Activated naive CD8-positive, alpha-beta T cell (primary cell): ENCODE data around the gene PITPNB.

Source experiments
- H3K27ac Mint-ChIP-seq: one replicate; pipeline ENCODE4 v1.8.0; 2021; ENCODE audit warnings: mixed read lengths
- H3K27me3 Mint-ChIP-seq: one replicate; pipeline ENCODE4 v1.8.0; 2021; ENCODE audit warnings: mixed read lengths
- H3K36me3 Mint-ChIP-seq: one replicate; pipeline ENCODE4 v1.8.0; 2021; ENCODE audit warnings: mixed read lengths
- H3K4me1 Mint-ChIP-seq: one replicate; pipeline ENCODE4 v1.8.0; 2021; ENCODE audit warnings: low read depth, mixed read lengths
- H3K4me3 Mint-ChIP-seq: one replicate; pipeline ENCODE4 v1.8.0; 2021; ENCODE audit warnings: mild to moderate bottlenecking, mixed read lengths
- H3K9me3 Mint-ChIP-seq: one replicate; pipeline ENCODE4 v1.8.0; 2021; ENCODE audit warnings: low read depth, mixed read lengths

The PITPNB gene

DNA sequence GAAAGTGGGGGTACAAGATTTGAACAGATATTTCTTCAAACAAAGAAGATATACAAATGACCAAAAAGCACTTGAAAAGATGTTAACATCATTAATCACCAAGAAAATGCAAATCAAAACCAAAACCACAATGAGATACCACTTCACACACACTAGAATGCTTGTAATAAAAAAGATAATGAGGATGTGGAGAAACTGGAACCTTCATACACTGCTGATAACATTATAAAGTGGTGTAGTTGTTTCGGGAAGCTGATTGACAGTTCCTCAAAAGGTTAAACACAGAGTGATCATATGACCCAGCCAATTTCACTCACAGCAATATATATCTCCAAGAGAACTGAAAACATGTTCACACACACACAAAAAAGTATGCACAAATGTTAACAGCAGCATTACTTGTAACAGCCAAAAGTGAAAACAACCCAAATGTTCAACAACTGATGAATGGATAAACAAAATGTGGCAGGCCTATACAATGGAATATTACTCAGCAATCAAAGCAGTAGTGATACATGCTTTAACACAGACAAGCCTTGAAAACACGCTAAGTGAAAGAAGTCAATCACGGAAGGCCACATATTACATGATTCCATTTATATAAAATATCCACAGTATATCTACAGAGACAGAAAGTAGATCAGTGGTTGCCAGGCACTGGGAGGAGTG, 15.1 kb downstream of the PITPNB start:
- Mint-ChIP-seq H3K4me1 (peaks cover 57% of the 10 kb centered on the region), H3K4me3 (no peak overlapping the region), H3K27me3 (no peaks in the 10 kb centered on the region), H3K9me3 (no peaks in the 10 kb centered on the region), H3K36me3 (peaks cover 25% of the 10 kb centered on the region), H3K27ac (peak overlapping the region; percentile 80)

- Mint-ChIP-seq H3K27me3 (no peaks in the 10 kb centered on the region), H3K4me1 (peaks cover 33% of the 10 kb centered on the region), H3K27ac (no peak overlapping the region), H3K36me3 (peaks cover 17% of the 10 kb centered on the region), H3K4me3 (no peak overlapping the region), H3K9me3 (no peaks in the 10 kb centered on the region)
Measured at GRCh38 chr22:27900153-27900552, 18.9 kb downstream of the PITPNB start.

- H3K9me3 Mint-ChIP-seq: no peaks in the 10 kb centered on the region
- peaks cover 7% of the 10 kb centered on the region for H3K36me3 Mint-ChIP-seq
- H3K27ac Mint-ChIP-seq: no peak overlapping the region
- H3K4me1 Mint-ChIP-seq: peaks cover 8% of the 10 kb centered on the region
- no peaks in the 10 kb centered on the region for H3K27me3 Mint-ChIP-seq
- H3K4me3 Mint-ChIP-seq: no peak overlapping the region
Measured at GRCh38 chr22:27896245-27896644, 22.8 kb downstream of the PITPNB start.

DNA sequence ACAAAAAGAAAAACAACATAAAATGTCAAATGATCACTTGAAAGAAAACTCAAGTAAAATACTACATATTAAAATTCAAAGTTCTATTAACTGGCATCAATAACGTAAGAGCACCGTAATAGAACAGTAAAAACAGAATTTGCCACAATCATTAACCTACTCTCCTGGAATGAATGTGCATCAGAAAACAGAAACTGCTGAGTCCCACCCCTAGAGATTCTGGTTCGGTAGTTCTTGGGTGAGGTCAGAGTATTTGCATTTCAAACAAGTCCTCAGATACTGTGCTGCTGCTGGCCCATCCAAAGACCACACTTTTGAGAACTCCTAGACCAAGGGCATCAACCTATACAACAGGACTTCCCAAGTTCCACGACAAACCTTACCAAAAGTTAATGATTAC, 23.5 kb downstream of the PITPNB start:
- peaks cover 3% of the 10 kb centered on the region for H3K4me1 Mint-ChIP-seq
- H3K27me3 Mint-ChIP-seq: no peaks in the 10 kb centered on the region
- H3K9me3 Mint-ChIP-seq: no peaks in the 10 kb centered on the region
- peaks cover 3% of the 10 kb centered on the region for H3K36me3 Mint-ChIP-seq
- H3K27ac Mint-ChIP-seq: no peak overlapping the region
- no peak overlapping the region for H3K4me3 Mint-ChIP-seq

GRCh38 chr22:27892811-27893210, 26.2 kb downstream of the PITPNB start:
- H3K27ac Mint-ChIP-seq: no peak overlapping the region
- no peaks in the 10 kb centered on the region for H3K36me3 Mint-ChIP-seq
- no peaks in the 10 kb centered on the region for H3K27me3 Mint-ChIP-seq
- H3K4me1 Mint-ChIP-seq: no peaks in the 10 kb centered on the region
- no peak overlapping the region for H3K4me3 Mint-ChIP-seq
- no peaks in the 10 kb centered on the region for H3K9me3 Mint-ChIP-seq

GRCh38 chr22:27892064-27892463, 27.0 kb downstream of the PITPNB start:
- Mint-ChIP-seq H3K4me1 (peaks cover under 1% of the 10 kb centered on the region), H3K9me3 (no peaks in the 10 kb centered on the region), H3K27me3 (no peaks in the 10 kb centered on the region), H3K27ac (peak overlapping the region; percentile 4), H3K36me3 (no peaks in the 10 kb centered on the region), H3K4me3 (no peak overlapping the region)

DNA sequence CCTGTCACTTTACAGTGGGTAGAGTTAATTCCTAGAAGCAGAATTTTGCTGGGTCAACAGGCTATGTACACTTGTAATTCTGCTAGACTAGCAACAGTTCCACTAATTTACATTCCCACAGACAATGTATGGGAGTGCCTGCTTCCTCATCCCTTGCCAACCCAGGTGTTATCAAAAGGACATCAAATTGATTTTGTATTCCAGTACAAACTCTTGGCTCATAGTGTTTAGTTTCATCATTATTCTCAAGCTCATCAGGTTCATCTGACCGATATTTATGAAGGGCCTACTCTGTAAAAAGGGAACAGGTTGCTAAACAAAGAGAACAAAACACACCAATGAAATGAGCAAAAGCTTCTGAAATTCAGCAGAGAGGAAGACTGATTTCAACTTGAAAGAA, 30.7 kb downstream of the PITPNB start:
- no peaks in the 10 kb centered on the region for H3K27me3 Mint-ChIP-seq
- peaks cover 8% of the 10 kb centered on the region for H3K4me1 Mint-ChIP-seq
- peak overlapping the region; percentile 25 for H3K27ac Mint-ChIP-seq
- H3K4me3 Mint-ChIP-seq: no peak overlapping the region
- H3K9me3 Mint-ChIP-seq: no peaks in the 10 kb centered on the region
- H3K36me3 Mint-ChIP-seq: peaks cover 2% of the 10 kb centered on the region

- H3K27me3 Mint-ChIP-seq: no peaks in the 10 kb centered on the region
- no peak overlapping the region for H3K4me3 Mint-ChIP-seq
- H3K9me3 Mint-ChIP-seq: no peaks in the 10 kb centered on the region
- H3K4me1 Mint-ChIP-seq: peaks cover 11% of the 10 kb centered on the region
- H3K36me3 Mint-ChIP-seq: peaks cover 2% of the 10 kb centered on the region
- H3K27ac Mint-ChIP-seq: no peak overlapping the region
Measured at GRCh38 chr22:27886843-27887151, 32.3 kb downstream of the PITPNB start.

GRCh38 chr22:27885977-27886842, 32.8 kb downstream of the PITPNB start:
- no peak overlapping the region for H3K27ac Mint-ChIP-seq
- no peak overlapping the region for H3K4me3 Mint-ChIP-seq
- peaks cover 11% of the 10 kb centered on the region for H3K4me1 Mint-ChIP-seq

DNA sequence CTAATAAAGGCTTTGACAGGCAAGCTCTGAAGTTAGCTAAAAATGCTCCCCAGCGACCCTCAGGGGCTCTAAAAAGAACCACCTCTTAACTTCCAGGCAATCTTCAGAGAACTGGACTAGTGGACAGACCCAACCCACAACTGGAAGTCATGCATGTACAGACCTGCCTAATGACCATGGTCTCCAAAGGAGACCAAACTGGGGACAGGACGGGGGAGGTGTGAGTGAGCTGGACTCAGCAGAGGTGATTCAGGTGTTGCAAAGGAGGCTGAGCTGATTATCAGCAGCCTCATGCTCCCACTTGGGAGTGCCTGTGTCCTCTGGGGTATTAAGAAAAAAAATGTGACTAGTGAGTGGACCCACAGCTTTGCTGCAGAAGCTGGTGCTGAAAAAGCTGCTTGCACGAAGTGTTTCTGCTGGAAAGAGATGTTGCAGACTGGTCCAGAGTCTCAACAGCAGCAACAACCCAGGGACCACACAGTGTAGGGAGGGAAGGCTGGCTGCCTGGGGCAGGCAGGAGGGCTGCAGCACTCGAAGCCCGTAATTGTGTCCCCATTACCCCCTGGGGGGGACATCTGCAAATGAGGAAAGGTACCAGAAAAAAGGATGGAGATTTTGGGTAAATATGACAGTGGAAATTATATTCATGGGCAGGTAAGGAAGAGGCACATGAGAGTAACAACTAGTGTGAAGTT, 35.3 kb downstream of the PITPNB start:
- no peak overlapping the region for H3K27ac Mint-ChIP-seq
- no peaks in the 10 kb centered on the region for H3K27me3 Mint-ChIP-seq
- no peak overlapping the region for H3K4me3 Mint-ChIP-seq
- peaks cover 15% of the 10 kb centered on the region for H3K4me1 Mint-ChIP-seq
- H3K9me3 Mint-ChIP-seq: no peaks in the 10 kb centered on the region
- H3K36me3 Mint-ChIP-seq: peaks cover 2% of the 10 kb centered on the region

More at GRCh38 chr22:27885977-27886842, 32.8 kb downstream of the PITPNB start:
- no peaks in the 10 kb centered on the region for H3K9me3 Mint-ChIP-seq
- peaks cover 2% of the 10 kb centered on the region for H3K36me3 Mint-ChIP-seq
- no peaks in the 10 kb centered on the region for H3K27me3 Mint-ChIP-seq

GRCh38 chr22:27882507-27883290, 36.4 kb downstream of the PITPNB start:
- no peaks in the 10 kb centered on the region for H3K27me3 Mint-ChIP-seq
- H3K27ac Mint-ChIP-seq: no peak overlapping the region
- no peak overlapping the region for H3K4me3 Mint-ChIP-seq
- H3K36me3 Mint-ChIP-seq: peaks cover 2% of the 10 kb centered on the region
- no peaks in the 10 kb centered on the region for H3K9me3 Mint-ChIP-seq
- peaks cover 19% of the 10 kb centered on the region for H3K4me1 Mint-ChIP-seq

DNA sequence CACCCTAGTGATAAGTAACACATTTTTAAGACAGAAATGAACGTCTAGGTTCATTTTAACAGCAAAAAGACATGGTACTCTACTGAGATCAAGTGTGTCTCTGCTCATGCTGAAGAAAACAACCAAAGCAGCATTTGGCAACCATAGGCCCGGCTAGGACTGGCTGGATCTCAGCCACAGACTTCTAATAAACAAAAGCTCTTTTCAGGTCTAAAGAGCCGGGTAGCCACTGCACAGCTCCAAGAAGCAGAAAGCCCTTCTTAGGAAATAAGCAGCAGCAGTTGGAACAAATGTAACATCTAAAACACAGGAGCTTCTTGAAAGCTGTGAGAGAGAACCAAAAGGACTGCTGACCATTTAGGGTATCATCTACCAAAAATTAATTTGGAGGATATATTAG, 37.6 kb downstream of the PITPNB start:
- H3K27ac Mint-ChIP-seq: no peak overlapping the region

DNA sequence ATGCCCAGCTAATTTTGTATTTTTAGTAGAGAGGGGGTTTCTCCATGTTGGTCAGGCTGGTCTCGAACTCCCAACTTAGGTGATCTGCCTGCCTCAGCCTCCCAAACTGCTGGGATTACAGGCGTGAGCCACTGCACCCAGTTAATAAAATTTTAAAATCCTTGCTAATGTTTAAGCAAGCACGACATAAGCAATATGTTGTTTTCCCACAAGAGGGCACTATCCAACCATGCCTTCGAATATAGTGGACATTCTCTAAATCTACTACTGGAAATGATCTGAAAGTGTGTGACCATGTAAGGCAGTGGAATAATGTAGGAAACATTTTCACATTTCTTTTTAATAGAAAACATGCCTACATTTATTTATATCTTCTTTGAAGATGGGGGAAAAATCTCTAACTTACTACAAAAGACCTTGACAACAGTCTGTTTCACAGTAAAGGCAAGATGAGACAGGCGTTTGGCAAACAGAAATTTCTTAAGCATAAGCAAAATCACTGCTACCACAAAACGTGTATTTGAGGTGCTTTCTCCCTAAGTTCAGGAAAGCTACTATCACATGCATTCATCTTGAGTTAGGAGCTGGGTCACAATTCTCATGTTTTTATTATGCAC, 38.2 kb downstream of the PITPNB start:
- H3K4me1 Mint-ChIP-seq: peaks cover 27% of the 10 kb centered on the region
- H3K9me3 Mint-ChIP-seq: no peaks in the 10 kb centered on the region
- no peaks in the 10 kb centered on the region for H3K36me3 Mint-ChIP-seq
- H3K27me3 Mint-ChIP-seq: no peaks in the 10 kb centered on the region
- H3K27ac Mint-ChIP-seq: no peak overlapping the region
- H3K4me3 Mint-ChIP-seq: no peak overlapping the region

More for the DNA sequence above, 37.6 kb downstream of the PITPNB start:
- no peaks in the 10 kb centered on the region for H3K9me3 Mint-ChIP-seq
- peaks cover 24% of the 10 kb centered on the region for H3K4me1 Mint-ChIP-seq
- no peaks in the 10 kb centered on the region for H3K27me3 Mint-ChIP-seq
- peaks cover 1% of the 10 kb centered on the region for H3K36me3 Mint-ChIP-seq
- no peak overlapping the region for H3K4me3 Mint-ChIP-seq

- Mint-ChIP-seq H3K36me3 (peaks cover 2% of the 10 kb centered on the region), H3K9me3 (no peaks in the 10 kb centered on the region), H3K4me1 (peaks cover 34% of the 10 kb centered on the region)
Measured at GRCh38 chr22:27879923-27880322, 39.1 kb downstream of the PITPNB start.

More at GRCh38 chr22:27879923-27880322, 39.1 kb downstream of the PITPNB start:
- no peak overlapping the region for H3K4me3 Mint-ChIP-seq
- H3K27me3 Mint-ChIP-seq: no peaks in the 10 kb centered on the region
- H3K27ac Mint-ChIP-seq: no peak overlapping the region
